Mesenchymal stem cell (in vitro differentiated cells and primary cell): ENCODE measurements around the gene FCHSD1.

Experiments used
- DNase-seq: peaks from one replicate; pipeline ENCODE4 v3.0.0-alpha.2; 2013
- H2AFZ ChIP-seq: one replicate; pipeline ENCODE4 v1.6.1; 2013; ENCODE audit warnings: low read depth, mild to moderate bottlenecking, control low read depth, inconsistent platforms, low read length, moderate library complexity
- H2AK5ac ChIP-seq: 2 replicates; pipeline ENCODE4 v1.6.1; 2013; ENCODE audit warnings: low read length, moderate library complexity, mild to moderate bottlenecking, inconsistent platforms; ENCODE audit not compliant: severe bottlenecking
- H2BK120ac ChIP-seq: one replicate; pipeline ENCODE4 v1.6.1; 2013; ENCODE audit warnings: low read depth, mild to moderate bottlenecking, inconsistent platforms, low read length, moderate library complexity
- H2BK12ac ChIP-seq, 2 experiments: one replicate each; pipeline ENCODE4 v1.6.1; 2013; ENCODE audit warnings: inconsistent platforms in 2 of 2, low read length in 2 of 2, mild to moderate bottlenecking in 2 of 2, moderate library complexity in 2 of 2, control low read depth in 1 of 2
- H2BK15ac ChIP-seq: one replicate; pipeline ENCODE4 v1.6.1; 2013; ENCODE audit warnings: mild to moderate bottlenecking, low read depth, inconsistent platforms; ENCODE audit not compliant: poor library complexity, severe bottlenecking
- H2BK5ac ChIP-seq: 2 replicates; pipeline ENCODE4 v1.6.1; 2013; ENCODE audit warnings: low read depth, mild to moderate bottlenecking, low read length, control low read depth, inconsistent platforms; ENCODE audit not compliant: poor library complexity, severe bottlenecking
- H3K14ac ChIP-seq, 2 experiments: one replicate each; pipeline ENCODE4 v1.6.1; 2013; ENCODE audit warnings: inconsistent platforms in 2 of 2, low read length in 2 of 2, control low read depth in 1 of 2, mild to moderate bottlenecking in 1 of 2, moderate library complexity in 1 of 2
- H3K18ac ChIP-seq, 2 experiments: one replicate each; pipeline ENCODE4 v1.6.1; 2013; ENCODE audit warnings: inconsistent platforms in 2 of 2, low read length in 2 of 2, control low read depth in 1 of 2, low read depth in 1 of 2, mild to moderate bottlenecking in 1 of 2
- H3K23ac ChIP-seq, 2 experiments: one replicate each; pipeline ENCODE4 v1.6.1; 2013; ENCODE audit warnings: inconsistent platforms in 2 of 2, low read length in 2 of 2, mild to moderate bottlenecking in 2 of 2, moderate library complexity in 2 of 2, control low read depth in 1 of 2
- H3K27ac ChIP-seq: 2 replicates; pipeline ENCODE4 v1.5.1; 2013; ENCODE audit warnings: mild to moderate bottlenecking, moderate library complexity, low read length, control low read depth, inconsistent platforms; ENCODE audit not compliant: poor library complexity, severe bottlenecking
- H3K27me3 ChIP-seq, 2 experiments: 2 replicates each; pipeline versions ENCODE4 v1.6.1 to v1.7.0; 2013; ENCODE audit warnings: low read length in 2 of 2, mild to moderate bottlenecking in 2 of 2, moderate library complexity in 2 of 2, control low read depth in 1 of 2, inconsistent platforms in 1 of 2; ENCODE audit not compliant: control insufficient read depth in 1 of 2, insufficient read depth in 1 of 2
- H3K36me3 ChIP-seq, 2 experiments: 2 replicates each; pipeline versions ENCODE4 v1.6.1 to v1.7.0; 2013; ENCODE audit warnings: low read length in 2 of 2, control low read depth in 1 of 2, inconsistent platforms in 1 of 2, low read depth in 1 of 2, mild to moderate bottlenecking in 1 of 2; ENCODE audit not compliant: insufficient read depth in 2 of 2, control insufficient read depth in 1 of 2
- H3K4ac ChIP-seq, 2 experiments: one replicate each; pipeline ENCODE4 v1.6.1; 2013; ENCODE audit warnings: inconsistent platforms in 2 of 2, low read length in 2 of 2, mild to moderate bottlenecking in 2 of 2, moderate library complexity in 2 of 2, control low read depth in 1 of 2, low read depth in 1 of 2
- H3K4me1 ChIP-seq: 2 replicates; pipeline ENCODE4 v1.6.1; 2013; ENCODE audit warnings: low read depth, low read length, control low read depth; ENCODE audit not compliant: control insufficient read depth, insufficient read depth
- H3K4me2 ChIP-seq: 2 replicates; pipeline ENCODE4 v1.6.1; 2013; ENCODE audit warnings: low read length, mild to moderate bottlenecking, inconsistent platforms; ENCODE audit not compliant: poor library complexity, severe bottlenecking
- H3K4me3 ChIP-seq, 2 experiments: 2 replicates each; pipeline versions ENCODE4 v1.5.1 to v1.7.0; 2013; ENCODE audit warnings: low read length in 2 of 2, mild to moderate bottlenecking in 2 of 2, control low read depth in 1 of 2, low read depth in 1 of 2; ENCODE audit not compliant: insufficient read depth in 1 of 2
- H3K79me1 ChIP-seq: replicated peaks from 2 replicates; pipeline ENCODE4 v1.6.1; 2013; ENCODE audit warnings: mild to moderate bottlenecking, control low read depth, low read length, inconsistent platforms; ENCODE audit not compliant: poor library complexity, severe bottlenecking
- H3K9ac ChIP-seq: 2 replicates; pipeline ENCODE4 v1.7.0; 2013; ENCODE audit warnings: mild to moderate bottlenecking, low read length, moderate library complexity
- H3K9me3 ChIP-seq: 2 replicates; pipeline ENCODE4 v1.7.0; 2013; ENCODE audit warnings: mild to moderate bottlenecking, low read length; ENCODE audit not compliant: control insufficient read depth
- H4K8ac ChIP-seq: one replicate; pipeline ENCODE4 v1.6.1; 2013; ENCODE audit warnings: inconsistent platforms, mild to moderate bottlenecking, low read length, moderate library complexity
- H4K91ac ChIP-seq: one replicate; pipeline ENCODE4 v1.6.1; 2013; ENCODE audit warnings: mild to moderate bottlenecking, low read length, inconsistent platforms
- WGBS: methylation state at CpG from one replicate; pipeline ENCODE4 v1.1.7; 2013; ENCODE audit warnings: mixed read lengths; 5-methylcytosine and 5-hydroxymethylcytosine counted together

FCHSD1 gene

GRCh38 chr5:141602606-141603005 lies 48.6 kb downstream of the FCHSD1 start:
- no peak for DNase-seq
- no peak overlapping the region for H3K14ac ChIP-seq
- H2AK5ac ChIP-seq = no peak overlapping the region
- H3K4me1 ChIP-seq = peaks cover 4% of the 10 kb centered on the region
- H3K9me3 ChIP-seq = no peaks in the 10 kb centered on the region
- H3K4ac ChIP-seq = no peak overlapping the region
- no peak overlapping the region for H3K27ac ChIP-seq
- H2BK5ac ChIP-seq = no peak overlapping the region
- no peak overlapping the region for H4K91ac ChIP-seq
- no peak overlapping the region for H2BK15ac ChIP-seq
- no peak overlapping the region for H3K4me3 ChIP-seq
- peaks cover 24% of the 10 kb centered on the region for H3K79me1 ChIP-seq
- H3K36me3 ChIP-seq = no peaks in the 10 kb centered on the region
- H2AFZ ChIP-seq = no peak overlapping the region
- no CpG with 5 or more reads among the region's 1 CpG for WGBS
- no peak overlapping the region for H4K8ac ChIP-seq
- H3K9ac ChIP-seq = peak overlapping the region; percentile 69
- H2BK12ac ChIP-seq = no peak overlapping the region
- H3K27me3 ChIP-seq = no peaks in the 10 kb centered on the region
- no peak overlapping the region for H3K18ac ChIP-seq
- H3K4me2 ChIP-seq = no peak overlapping the region
- no peak overlapping the region for H2BK120ac ChIP-seq
- no peak overlapping the region for H3K23ac ChIP-seq

- Histone ChIP-seq H3K4me1 (peaks cover under 1% of the 10 kb centered on the region), H3K4me2 (no peak overlapping the region), H3K9ac (peak overlapping the region; percentile 66), H3K4ac (no peak overlapping the region), H2AK5ac (no peak overlapping the region), H2BK12ac (no peak overlapping the region), H2BK5ac (no peak overlapping the region), H3K27ac (no peak overlapping the region), H3K23ac (no peak overlapping the region), H4K91ac (no peak overlapping the region), H3K79me1 (peaks cover 28% of the 10 kb centered on the region), H3K9me3 (no peaks in the 10 kb centered on the region), H2BK120ac (no peak overlapping the region), H3K18ac (no peak overlapping the region), H2BK15ac (no peak overlapping the region), H4K8ac (no peak overlapping the region), H3K27me3 (no peaks in the 10 kb centered on the region), H2AFZ (no peak overlapping the region), H3K14ac (no peak overlapping the region), H3K36me3 (peaks cover 3 to 5% of the 10 kb centered on the region in 2 experiments), H3K4me3 (no peak overlapping the region)
- WGBS = 92% methylated on average over 2 of the region's 3 CpGs
- DNase-seq = no peak
Measured at GRCh38 chr5:141598391-141599345, 52.5 kb downstream of the FCHSD1 start.

GRCh38 chr5:141597814-141598213 lies 53.4 kb downstream of the FCHSD1 start:
- H4K91ac ChIP-seq = no peak overlapping the region
- H2AFZ ChIP-seq = no peak overlapping the region
- no peak overlapping the region for H3K27ac ChIP-seq
- H3K9me3 ChIP-seq = no peaks in the 10 kb centered on the region
- H2BK15ac ChIP-seq = no peak overlapping the region
- no peak overlapping the region for H4K8ac ChIP-seq
- H3K4me2 ChIP-seq = no peak overlapping the region
- H3K18ac ChIP-seq = no peak overlapping the region
- no peaks in the 10 kb centered on the region for H3K27me3 ChIP-seq
- DNase-seq = no peak
- no peak overlapping the region for H3K4me3 ChIP-seq
- no peak overlapping the region for H2BK12ac ChIP-seq
- peaks cover 3 to 5% of the 10 kb centered on the region in 2 experiments for H3K36me3 ChIP-seq
- no peak overlapping the region for H3K23ac ChIP-seq
- 100% methylated on average over 2 of the region's 2 CpGs for WGBS
- no peak overlapping the region for H3K4ac ChIP-seq
- H3K79me1 ChIP-seq = peaks cover 34% of the 10 kb centered on the region
- no peak overlapping the region for H2BK5ac ChIP-seq
- H2AK5ac ChIP-seq = no peak overlapping the region
- H2BK120ac ChIP-seq = no peak overlapping the region
- no peak overlapping the region for H3K9ac ChIP-seq
- H3K4me1 ChIP-seq = no peaks in the 10 kb centered on the region
- no peak overlapping the region for H3K14ac ChIP-seq

- Histone ChIP-seq H2BK15ac (no peak overlapping the region), H3K14ac (no peak overlapping the region), H3K4me2 (no peak overlapping the region), H3K36me3 (peaks cover 3 to 5% of the 10 kb centered on the region in 2 experiments), H3K4ac (no peak overlapping the region), H2BK5ac (no peak overlapping the region), H2AFZ (no peak overlapping the region), H3K18ac (no peak overlapping the region), H4K8ac (no peak overlapping the region), H3K9ac (no peak overlapping the region), H2BK12ac (no peak overlapping the region), H2BK120ac (no peak overlapping the region), H3K27me3 (no peaks in the 10 kb centered on the region), H3K4me3 (no peak overlapping the region), H4K91ac (no peak overlapping the region), H2AK5ac (no peak overlapping the region), H3K27ac (no peak overlapping the region), H3K23ac (no peak overlapping the region), H3K9me3 (no peaks in the 10 kb centered on the region), H3K4me1 (no peaks in the 10 kb centered on the region), H3K79me1 (peaks cover 34% of the 10 kb centered on the region)
- 98% methylated on average over 2 of the region's 2 CpGs for WGBS
- no peak for DNase-seq
Measured at GRCh38 chr5:141597394-141597793, 53.8 kb downstream of the FCHSD1 start.
